ENCODE results near the gene AGBL5. TPM values are rescaled to one million over a fixed set of nuclear protein-coding genes. Genes with fewer than 3 reads are reported as not detected.

The AGBL5 gene
- total and polyA plus RNA-seq, 2 of the 13 experiments (the other 11 are each of a cell fraction or from before 2014, with no cell fraction given): 55.9 to 73.3 TPM

GRCh38 chr2:27092696-27093429 is 41.4 kb downstream of the AGBL5 start (continued):
- TF ChIP-seq GMEB1 (CRISPR knock-in tag; IDR thresholded peaks at IDR 0.05; ENCODE audit: borderline replicate concordance) (peak; percentile 68), ZBTB34 (CRISPR knock-in tag; IDR thresholded peaks at IDR 0.05) (peak; percentile 94), BATF2 (CRISPR knock-in tag; IDR thresholded peaks at IDR 0.05) (no peak), ZNF460 (CRISPR knock-in tag; IDR thresholded peaks at IDR 0.05; ENCODE audit: borderline replicate concordance) (no peak), MED8 (CRISPR knock-in tag; IDR thresholded peaks at IDR 0.05; ENCODE audit: insufficient replicate concordance) (peak; percentile 65), ZNF703 (CRISPR knock-in tag; IDR thresholded peaks at IDR 0.05; ENCODE audit: borderline replicate concordance) (no peak), HES4 (CRISPR knock-in tag; IDR thresholded peaks at IDR 0.05; ENCODE audit: borderline replicate concordance) (peak; percentile 85; the same call in 1 of the 2 replicates), NR1H2 (CRISPR knock-in tag; IDR thresholded peaks at IDR 0.05; ENCODE audit: borderline replicate concordance, low read depth) (no peak), GTF3A (CRISPR knock-in tag; conservative IDR thresholded peaks at IDR 0.05) (no peak), CREB1 (IDR thresholded peaks at IDR 0.05) (no peak), CREB1 (CRISPR knock-in tag; IDR thresholded peaks at IDR 0.05) (no peak), NCOA5 (CRISPR knock-in tag; IDR thresholded peaks at IDR 0.05) (no peak), GATA4 (IDR thresholded peaks at IDR 0.05; ENCODE audit: borderline replicate concordance, low read depth) (peak; percentile 72; the same call in 1 of the 2 replicates), ZFX (CRISPR knock-in tag; IDR thresholded peaks at IDR 0.05; ENCODE audit: low read depth) (peak; percentile 79), ZNF530 (CRISPR knock-in tag; IDR thresholded peaks at IDR 0.05; ENCODE audit: low read depth) (no peak), ELF3 (CRISPR knock-in tag; IDR thresholded peaks at IDR 0.05) (peak; percentile 66), PBX3 (CRISPR knock-in tag; IDR thresholded peaks at IDR 0.05; ENCODE audit: borderline replicate concordance) (no peak), ZNF558 (CRISPR knock-in tag; IDR thresholded peaks at IDR 0.05; ENCODE audit: borderline replicate concordance) (peak; percentile 72; the same call in 1 of the 2 replicates), SNAPC5 (CRISPR knock-in tag; IDR thresholded peaks at IDR 0.05; ENCODE audit: borderline replicate concordance) (peak; percentile 79; the same call in 1 of the 2 replicates), SNAPC2 (CRISPR knock-in tag; IDR thresholded peaks at IDR 0.05) (peak; percentile 89), SRSF4 (IDR thresholded peaks at IDR 0.05; ENCODE audit: low read depth, low read length, poor library complexity, severe bottlenecking) (no peak)

Measured in HepG2 (cell line).